HG02885 (cell line): ENCODE measurements around the gene FBXL7.

Experiments used
- ATAC-seq: cut with Tn5 transposase; IDR thresholded peaks from one replicate; pipeline ENCODE4 v1.9.1; 2021; ENCODE audit warnings: mild to moderate bottlenecking; ENCODE audit not compliant: unreplicated experiment, poor library complexity

The FBXL7 gene

DNA sequence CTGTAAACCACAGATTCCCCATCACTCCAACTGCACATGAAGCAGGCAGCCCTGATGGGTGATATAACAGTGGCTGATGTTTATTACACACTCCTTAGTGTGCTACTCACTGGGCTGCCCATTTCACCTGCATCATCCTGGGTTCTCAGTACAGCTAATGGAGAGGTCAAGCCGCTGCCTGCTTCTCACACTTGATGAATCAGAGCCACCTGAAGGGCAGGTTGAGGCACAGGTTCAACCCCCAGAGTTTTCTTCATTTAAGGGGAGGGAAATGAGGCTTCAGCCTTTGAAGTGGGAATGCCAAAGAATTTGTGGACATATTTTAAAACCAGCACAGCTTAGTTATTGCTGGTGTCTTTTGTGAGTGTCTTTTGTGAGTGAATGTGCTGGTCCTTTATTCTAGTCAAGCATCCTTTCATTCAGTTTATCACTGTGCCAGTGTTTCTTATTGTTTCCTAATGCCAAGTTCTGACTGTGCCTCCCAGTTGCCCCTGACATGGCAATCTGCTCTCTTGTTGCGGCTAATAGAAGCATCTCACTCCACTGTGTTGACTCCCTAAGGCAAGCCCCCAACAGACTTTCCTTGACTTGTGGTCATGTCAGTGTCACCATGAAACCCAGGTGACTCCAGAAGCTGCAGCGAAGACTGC lies 109.2 kb downstream of the FBXL7 start:
- no peak for ATAC-seq

DNA sequence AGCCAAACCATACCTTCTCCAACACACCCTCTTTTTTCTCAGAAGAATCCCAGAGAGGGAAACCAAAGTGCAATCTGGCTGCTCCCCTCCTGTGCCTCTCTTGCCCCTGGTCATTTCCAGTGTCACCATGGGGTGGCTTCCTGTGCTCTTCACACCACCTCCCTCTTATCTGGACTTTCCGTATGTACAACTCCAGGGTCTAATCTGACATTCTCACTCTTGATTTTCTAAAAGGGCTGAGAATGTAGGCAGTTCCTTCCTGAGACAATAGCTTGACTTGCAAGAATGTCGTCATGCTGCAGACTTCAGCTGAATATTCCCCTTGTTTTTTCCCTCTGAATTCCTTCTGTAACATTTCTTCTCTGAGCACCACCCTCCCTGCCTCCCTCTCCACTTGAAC lies 110.2 kb downstream of the FBXL7 start:
- ATAC-seq: no peak

DNA sequence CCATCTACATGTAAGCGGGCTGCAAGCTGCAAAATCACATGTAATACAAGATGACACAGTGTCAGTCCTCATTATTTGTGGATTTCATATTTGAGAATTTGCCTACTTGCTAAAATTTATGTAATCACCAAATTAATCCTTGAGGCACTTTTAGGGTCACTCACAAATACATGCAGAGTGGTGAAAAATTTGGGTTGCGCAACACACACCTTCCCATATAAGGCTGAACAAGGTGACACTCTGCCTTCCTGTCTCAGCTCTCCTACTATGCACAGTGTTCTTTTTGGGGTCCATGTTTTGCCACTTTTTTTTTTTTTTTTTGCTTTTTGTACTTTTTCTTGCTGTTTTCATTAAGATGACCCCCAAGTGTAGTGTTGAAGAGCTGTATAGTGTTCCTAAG lies 111.0 kb downstream of the FBXL7 start:
- no peak for ATAC-seq

DNA sequence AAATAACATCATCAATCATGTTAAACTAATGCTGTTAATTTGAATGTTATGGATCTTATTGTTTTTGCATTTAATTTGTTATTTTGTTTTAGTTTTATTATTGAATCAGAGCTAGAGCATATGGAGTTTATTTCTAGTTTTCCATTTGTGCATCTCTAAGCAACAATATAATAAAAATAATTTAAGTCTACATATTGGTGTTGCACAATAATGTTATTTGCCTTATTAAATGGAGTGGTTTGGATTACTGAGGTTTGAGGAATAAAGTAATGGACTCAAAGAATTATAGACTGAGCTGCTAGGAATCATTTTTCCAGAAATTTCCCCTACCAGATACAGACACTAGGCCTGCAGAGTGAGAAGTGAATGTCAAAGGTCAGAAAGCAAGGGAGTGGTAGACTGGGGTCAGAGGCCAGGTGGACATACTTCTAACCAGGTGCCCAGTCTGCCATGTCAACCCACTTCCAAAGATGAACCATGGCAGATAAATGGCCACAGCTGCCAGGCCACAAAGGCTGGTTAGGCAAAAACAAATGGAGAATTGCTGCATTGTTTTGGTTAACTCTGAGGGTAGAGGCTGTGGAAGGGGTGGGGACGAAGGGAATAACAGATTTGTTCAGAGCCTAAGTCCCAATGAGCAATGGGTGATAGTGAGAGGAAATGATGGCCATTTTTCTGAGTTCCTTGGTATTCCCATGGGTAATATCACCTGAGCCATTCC lies 113.1 kb downstream of the FBXL7 start:
- ATAC-seq: no peak

DNA sequence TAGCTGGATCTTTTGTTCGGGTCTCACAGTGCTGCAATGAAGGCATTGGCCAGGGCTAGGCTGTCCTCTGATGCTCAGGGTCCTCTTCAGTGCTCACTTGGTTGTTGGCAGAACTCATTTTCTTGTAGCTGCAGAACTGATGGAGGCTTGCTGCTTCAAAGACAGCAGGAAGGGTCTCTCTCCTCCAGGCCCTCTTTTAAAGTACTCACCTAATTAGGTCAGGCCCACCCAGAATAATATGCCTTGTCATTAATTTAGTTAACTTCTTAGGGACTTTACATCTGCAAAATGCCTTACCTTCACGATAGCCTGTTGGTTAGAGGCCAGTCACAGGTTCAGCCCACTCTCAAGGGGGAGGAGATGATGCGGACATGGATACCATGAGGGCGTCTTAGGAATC lies 114.7 kb downstream of the FBXL7 start:
- no peak for ATAC-seq

DNA sequence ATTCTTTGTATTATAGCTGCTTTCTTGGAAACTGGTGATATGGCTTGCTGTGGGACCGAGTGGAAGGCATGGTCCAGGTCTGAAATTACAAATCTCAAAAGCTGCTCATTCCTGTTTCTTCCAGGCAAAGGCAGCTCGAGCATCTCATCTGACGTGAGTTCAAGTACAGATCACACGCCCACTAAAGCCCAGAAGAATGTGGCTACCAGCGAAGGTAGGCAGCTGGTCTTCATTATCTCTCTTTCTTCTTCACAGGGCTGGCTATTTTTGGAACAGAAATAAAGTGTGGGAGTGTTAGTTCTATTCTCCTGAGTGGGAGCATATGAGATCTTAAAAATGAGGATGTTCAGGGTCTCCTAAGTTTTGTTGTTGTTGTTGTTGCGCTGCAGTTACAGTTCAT lies 115.9 kb downstream of the FBXL7 start:
- no peak for ATAC-seq

DNA sequence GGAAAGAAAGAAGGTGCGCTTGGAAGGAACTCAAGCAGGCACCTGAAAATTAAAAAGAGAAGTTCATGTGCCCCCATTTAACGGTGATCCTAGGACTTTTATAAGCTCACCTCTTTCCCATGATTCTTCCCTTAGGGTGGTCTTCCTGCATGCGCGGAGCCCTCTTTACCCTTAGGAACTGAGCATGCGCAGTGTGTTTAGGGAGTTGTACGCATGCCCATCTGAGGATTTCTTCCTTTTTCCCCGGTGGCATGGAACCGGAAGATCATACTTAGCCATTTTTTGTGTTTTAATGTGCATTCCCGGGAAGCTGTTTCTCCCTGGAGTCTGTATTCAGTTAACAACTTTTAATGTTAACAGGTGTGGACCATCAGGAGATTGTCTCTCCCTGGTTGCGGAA lies 119.0 kb downstream of the FBXL7 start:
- ATAC-seq: no peak

DNA sequence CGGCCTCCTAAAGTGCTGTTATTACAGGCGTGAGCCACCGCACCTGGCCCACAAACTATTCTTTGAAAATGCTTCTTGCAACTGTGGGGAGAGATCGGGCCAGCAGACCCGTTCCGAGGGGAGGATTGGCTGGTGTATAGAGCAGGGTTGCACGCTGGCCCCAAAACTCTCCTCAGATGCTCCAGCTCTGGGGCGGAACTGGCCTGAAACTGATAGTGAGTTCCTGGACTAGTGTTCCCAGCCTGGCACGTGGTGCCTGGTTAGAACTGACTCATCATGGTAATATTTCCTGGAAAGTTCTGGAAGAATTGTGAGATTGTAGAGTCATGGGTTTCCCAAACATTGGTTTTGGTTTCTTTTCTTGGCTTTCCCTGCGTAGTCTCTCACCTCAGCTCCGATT lies 120.5 kb downstream of the FBXL7 start:
- no peak for ATAC-seq

DNA sequence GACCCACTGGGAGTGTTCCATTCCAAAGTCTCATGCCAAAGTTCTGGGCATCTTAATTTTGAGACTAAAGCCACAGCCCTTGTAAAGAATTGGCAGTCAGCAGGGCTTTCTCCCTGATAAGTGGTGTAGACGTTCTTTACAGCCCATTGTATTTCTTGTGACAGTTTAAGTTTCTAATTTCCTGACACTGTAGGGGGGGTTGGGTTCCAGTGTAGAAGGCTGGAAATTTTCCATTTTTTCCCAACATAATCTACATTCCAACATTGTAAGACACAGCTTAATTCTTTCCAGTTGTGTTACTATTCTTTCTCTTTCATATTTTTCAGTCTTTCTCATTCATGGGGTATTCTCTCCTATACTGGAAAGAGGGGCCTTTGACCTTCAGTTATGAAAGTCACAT lies 121.1 kb downstream of the FBXL7 start:
- no peak for ATAC-seq

DNA sequence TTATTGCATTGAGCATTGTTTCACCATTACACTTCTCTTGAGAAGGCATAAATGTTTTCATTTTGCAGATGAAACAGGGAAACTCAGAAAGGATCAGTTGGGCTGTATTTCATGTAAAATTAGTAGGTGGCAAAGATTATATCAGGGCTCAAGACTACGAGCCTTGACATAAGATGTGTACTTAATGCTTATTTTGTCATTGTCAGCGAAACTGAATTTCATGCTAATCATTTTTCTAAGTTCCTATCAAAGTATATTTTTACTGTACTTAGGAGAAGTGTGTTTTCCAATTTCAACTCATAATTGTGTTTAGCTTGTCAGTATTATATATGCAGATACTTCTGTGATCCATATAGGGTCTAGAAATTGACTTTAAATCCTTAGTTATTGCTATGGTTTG lies 123.8 kb downstream of the FBXL7 start:
- ATAC-seq: no peak

DNA sequence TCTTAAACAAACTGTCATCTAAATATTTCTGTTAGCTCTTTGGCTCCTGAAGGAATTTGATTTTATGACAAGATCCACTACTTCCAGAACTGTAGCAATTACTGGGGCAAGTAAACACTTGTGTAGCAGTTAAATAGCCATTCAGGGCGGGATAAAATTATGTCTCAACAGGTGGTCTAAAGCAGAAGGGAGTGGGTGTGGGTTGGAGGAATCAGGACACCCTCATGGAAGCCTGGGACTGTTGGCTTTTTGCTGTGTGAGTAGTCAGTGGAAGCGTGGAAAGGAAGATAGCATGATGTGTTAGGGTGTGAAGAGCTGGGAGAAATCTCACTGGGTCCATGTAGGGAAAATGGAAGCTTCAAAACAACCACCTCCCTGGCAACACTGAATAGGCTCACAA lies 127.1 kb downstream of the FBXL7 start:
- ATAC-seq: no peak

DNA sequence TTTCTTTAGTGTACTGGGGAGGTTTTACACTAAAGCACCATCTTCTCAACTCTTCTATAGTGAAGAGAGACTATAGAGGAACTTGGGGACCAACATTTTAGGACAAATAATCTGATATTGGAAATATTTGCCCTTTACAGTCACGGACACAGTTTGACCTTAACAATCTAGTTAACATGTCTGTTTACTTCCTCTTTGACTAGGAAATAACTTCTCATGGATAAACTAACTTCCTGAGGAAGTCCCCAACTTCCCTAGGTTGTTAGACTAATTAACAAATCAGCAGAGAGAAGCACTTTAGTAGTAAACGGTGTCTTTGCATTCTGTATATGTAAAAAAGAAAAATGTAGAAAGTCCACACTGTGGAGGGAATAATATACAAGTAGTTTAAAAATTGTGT lies 127.7 kb downstream of the FBXL7 start:
- no peak for ATAC-seq

DNA sequence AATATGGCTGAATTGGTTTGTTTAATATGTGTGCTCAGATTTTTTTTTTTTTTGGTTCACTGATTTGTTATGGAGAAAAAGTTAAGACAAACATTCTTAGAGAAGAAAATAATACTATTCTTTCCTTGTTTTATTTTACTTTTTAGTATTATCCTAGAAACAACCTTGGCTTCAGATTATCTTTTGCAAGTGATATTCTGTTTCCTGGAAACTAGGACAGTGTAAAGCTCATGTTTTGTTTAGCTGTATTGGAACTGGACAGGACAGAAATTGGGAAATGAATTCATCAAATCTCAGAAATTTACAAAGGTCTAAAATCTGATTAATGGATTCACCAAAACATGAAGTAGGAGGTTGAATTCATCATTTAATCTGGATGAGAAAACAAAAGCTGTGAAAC lies 130.5 kb downstream of the FBXL7 start:
- ATAC-seq: no peak

DNA sequence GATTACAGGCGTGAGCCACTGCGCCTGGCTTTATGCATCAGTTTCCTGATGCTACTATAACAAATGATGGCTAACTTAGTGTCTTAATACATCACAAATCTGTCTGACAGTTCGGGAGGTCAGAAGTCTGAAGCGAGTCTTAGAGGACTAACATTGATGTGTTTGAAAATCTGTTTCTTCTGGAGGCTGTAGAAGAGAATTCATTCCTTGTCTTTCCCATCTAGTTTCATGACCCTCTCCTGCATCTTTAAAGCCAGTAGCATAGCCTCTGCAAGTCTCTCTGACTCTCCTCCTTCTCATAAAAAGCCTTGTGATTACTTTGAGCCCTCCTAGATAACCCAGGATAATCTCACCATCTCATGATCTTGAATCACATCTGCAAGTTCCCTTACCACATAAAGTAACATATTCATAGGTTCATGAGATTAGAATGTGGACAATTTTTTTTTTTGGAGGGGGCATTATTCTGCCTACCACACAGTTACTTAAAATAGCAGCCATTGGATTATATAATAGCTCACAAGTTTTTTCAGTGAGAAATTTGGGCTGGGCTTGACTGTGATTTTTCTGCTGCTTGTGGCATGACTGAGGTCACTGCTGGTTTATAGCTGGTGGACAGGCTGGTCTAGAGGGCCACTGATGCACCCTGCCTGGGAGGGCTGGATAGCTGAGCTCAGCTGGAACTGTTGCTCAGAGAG lies 134.8 kb downstream of the FBXL7 start:
- no peak for ATAC-seq

DNA sequence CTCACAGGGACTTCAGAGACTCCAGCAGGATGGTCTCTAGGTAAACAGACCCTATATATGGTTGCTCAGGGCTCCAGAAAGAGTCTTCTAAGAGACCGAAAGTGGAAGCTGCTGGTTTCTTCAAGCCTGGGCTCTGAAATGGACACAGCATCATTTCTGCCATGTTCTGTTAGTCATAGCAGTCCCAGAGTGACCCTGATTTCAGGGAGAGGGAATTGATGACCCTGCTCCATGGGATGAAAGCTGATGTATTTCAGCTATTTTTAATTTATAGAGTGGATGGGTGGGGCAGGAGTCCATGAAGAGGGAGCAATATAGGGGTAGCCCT lies 135.3 kb downstream of the FBXL7 start:
- no peak for ATAC-seq

DNA sequence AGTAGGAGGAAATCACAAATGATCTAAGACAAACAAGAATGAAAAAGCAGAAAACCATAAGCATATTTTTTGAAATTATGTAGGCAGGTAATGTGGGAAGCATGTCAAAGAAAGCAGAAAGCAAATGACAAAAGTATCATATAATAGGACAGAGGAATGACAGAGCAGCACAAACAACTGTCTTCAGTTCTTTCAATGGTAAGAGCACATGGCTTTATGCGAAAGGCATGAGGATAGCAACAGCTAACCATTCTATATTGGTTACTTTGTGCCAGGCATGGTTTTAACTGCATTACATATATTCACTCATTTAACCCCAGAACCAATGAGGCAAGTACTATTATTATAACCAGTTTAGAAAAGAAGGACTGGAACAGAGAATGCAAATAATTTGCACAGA lies 137.4 kb downstream of the FBXL7 start:
- ATAC-seq: no peak

DNA sequence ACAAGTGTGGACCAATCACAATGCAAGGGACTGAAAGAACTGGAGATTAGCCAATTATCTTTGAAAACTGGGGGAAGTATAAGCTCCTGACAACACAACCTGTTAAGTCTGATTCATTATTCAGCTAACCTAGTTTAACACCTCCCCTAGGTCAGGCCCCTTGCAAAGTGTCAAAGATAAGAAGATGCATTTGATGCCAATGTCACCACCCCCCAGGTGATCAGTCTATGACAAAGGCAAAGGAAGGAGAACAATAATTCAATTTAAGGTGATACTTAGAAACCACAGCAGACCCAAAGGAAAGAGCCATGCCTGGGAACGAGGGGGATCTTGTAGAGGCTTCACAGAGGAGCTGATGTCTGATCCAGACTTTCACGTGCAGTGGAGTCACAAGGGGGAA lies 137.9 kb downstream of the FBXL7 start:
- ATAC-seq: no peak

DNA sequence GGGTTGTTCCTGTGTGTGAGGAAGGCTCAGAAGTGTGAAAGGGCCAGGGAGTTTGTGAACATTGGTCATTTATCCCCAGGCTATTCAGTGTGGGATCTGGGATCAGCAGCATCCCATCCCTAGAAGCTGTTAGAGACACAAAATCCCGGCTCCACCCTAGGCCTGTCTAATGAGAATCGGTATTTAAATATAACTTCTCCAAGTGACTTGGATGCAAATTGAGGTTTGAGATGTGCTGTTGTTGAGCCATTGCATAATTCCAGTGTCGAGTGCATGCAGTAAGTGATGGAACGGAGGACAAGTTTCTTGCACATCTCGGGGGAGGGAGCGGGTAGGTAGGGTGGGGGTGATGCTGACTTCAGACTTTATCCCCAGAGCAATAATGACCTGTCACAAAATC lies 138.3 kb downstream of the FBXL7 start:
- ATAC-seq: no peak

DNA sequence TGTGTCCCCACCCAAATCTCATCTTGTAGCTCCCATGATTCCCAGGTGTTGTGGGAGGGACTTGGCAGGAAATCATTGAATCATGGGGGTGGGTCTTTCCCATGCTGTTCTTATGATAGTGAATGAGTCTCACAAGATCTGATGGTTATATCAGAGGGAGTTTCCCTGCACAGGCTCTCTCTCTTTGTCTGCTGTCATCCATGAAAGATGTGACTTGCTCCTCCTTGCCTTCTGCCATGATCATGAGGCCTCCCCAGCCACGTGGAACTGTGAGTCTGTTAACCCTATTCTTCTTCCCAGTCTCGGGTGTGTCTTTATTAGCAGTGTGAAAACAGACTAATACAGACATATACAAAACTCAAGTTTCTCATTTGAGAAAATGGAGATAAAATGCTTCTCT lies 139.3 kb downstream of the FBXL7 start:
- no peak for ATAC-seq

DNA sequence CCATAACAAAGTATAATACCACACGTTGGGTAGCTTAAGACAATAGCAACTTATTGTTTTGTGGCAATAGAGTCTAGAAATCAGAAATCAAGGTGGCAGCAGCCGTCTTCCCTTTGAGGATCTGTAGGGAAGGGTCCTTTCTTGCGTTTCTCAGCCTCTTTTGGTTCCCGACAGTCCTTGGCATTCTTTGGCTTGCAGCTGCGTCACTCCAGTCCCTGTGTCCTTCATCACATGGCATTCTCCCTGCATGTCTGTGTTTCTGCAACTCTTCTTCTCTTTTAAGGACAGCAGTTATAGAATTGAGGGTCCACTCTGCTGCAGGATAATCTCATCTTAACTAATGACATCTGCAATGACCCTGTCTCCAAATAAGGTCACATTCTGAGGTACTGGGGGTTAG lies 140.1 kb downstream of the FBXL7 start:
- ATAC-seq: no peak

DNA sequence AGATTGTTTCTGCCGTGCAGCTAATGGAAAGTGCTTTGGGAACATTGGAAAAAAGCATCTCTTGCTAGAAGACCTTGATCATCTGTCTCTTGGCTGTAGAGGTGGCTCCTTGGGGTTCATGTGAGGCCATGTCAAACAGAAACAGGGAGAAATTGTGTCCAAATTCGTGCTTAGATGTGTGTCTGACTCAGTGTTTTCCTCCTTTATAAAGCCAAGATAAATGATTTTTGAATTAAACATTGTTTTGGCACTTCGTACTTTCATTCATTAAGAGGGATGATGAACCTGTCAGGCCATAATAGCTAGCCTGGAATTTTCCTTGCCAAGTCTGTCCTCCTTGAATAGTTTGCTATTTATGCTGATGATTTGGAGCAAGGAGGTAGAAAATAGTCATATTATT lies 143.8 kb downstream of the FBXL7 start:
- ATAC-seq: no peak
